ENCODE data around the gene DOHH.

- TF ChIP-seq CTCF (IDR thresholded peaks at IDR 0.05; ENCODE audit: low read depth, low read length, missing input control) = no peak
- no peak for TF ChIP-seq RAD21 (IDR thresholded peaks at IDR 0.05)
- no peak for TF ChIP-seq EGR1 (IDR thresholded peaks at IDR 0.05; ENCODE audit: low read depth in 2 of 2)
- no peak for TF ChIP-seq REST (IDR thresholded peaks at IDR 0.05)
- no peak for TF ChIP-seq ZBTB33 (IDR thresholded peaks at IDR 0.05)
- no peak for TF ChIP-seq SP1 (IDR thresholded peaks at IDR 0.05)
- TF ChIP-seq MAX (IDR thresholded peaks at IDR 0.05) = no peak
- TF ChIP-seq YY1 (IDR thresholded peaks at IDR 0.05) = no peak
- TF ChIP-seq GABPA (IDR thresholded peaks at IDR 0.05 in 1 of 2, conservative IDR thresholded peaks at IDR 0.05 in 1 of 2) = no peak
- TF ChIP-seq ATF3 (IDR thresholded peaks at IDR 0.05) = no peak
- TF ChIP-seq TAF1 (conservative IDR thresholded peaks at IDR 0.05) = no peak
- TF ChIP-seq JUND (IDR thresholded peaks at IDR 0.05) = no peak
Measured at GRCh38 chr19:3518255-3518654, 17.8 kb upstream of the DOHH start.

Measured in liver (tissue), 3 donors.